Stimulated activated CD8-positive, alpha-beta memory T cell treated with anti-CD3 and anti-CD28 coated beads, Interleukin-4, amount 100 ng/mL, for 4 hours (primary cell): Measurements from ENCODE around the gene CCDC150.
"Not testable (repeated sequence)": the region's sequence is repeated elsewhere in the genome, so short reads cannot be mapped to it uniquely, and the experiment has no call there.

ENCODE experiments used
- DNase-seq, 2 donors: peaks; one replicate each; pipeline ENCODE4 v3.0.0-alpha.2; 2020; ENCODE audit warnings: low read depth in 2 of 2, low spot score in 1 of 2

Gene CCDC150

DNA sequence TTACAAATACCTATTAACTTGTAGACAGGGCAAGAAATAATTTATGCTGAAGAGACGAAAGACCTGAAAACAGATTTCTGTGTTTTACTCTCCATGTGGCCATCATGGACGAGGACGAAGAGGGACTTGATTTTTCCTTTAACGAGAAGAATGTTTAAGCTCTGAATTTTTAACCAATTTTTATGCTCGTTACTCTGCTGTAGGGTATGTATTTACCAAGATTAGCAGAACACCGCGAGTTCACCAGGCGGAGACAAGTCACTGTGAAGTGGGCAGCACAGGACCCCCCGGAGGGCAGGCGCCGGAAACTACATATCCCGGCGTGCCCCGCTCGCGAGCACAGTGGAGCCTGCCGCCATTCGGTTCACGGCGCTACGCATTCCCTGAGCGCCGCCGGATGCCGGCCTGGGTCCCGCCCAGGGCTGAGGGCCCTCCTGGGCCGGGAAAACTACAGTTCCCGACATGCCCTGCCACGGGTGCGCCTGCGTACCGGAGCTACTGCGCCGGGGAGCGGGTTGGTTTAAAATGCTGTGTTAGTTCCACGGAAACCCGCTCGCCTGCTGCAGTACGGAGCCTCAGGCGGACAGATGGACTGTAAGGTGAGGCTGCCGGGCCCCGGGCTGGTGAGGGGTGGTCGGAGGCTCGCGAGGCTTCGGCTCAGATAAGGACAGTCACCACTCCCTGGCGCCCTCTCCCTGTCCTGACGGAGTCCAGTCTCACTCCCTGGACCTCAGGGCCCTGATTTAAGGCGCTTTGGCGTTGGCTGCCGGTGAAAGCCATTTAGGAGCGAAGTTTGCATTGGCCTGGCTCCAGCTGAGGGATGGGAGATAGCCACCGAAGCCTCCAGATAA is at the start of gene CCDC150:
Gene CCDC150 (plus strand): TSS at position 536 of the 851 bp plus-strand sequence. CDS start 52 bp downstream, at position 588.
- DNase-seq, result peak; percentile 78 to 82

DNA sequence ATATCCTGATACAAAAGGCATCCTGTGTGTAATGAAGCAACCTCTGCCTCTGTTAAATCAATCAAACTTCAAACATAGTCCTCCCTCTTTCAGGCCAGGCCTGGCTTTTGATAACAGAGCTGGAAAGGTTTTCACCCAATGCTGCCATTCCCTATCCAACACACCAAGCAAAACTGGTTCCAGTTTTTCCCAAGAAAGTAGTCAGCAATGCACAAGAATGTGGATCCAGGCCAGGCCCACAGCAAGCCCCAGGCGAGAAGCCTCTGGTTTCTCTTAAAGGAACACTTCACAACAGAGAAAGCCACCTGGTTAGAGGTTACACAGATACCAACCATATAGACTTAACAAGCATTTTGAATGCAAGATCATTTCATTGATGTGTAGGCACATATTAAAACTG is 49.2 kb upstream of the CCDC150 start:
- DNase-seq, result no peak

DNA sequence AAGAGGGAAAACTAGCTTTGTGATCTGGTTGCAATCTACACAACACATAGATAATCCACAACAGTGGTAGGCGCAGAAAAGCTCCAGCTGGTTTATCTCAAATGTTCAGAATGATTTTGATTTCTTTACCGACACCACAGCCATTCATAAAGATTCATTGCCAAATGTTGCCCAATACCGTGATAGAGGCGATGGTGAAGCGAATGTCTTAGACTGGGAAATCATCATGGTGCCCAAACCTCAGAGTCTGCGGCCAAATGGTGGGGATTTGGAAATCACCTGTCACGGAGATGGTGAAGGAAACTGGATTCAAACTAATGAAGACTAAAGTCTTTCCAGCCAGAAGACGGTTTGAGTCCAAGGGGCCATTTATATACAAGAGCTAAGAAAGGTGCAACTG is 48.5 kb upstream of the CCDC150 start:
- DNase-seq, result no peak

DNA sequence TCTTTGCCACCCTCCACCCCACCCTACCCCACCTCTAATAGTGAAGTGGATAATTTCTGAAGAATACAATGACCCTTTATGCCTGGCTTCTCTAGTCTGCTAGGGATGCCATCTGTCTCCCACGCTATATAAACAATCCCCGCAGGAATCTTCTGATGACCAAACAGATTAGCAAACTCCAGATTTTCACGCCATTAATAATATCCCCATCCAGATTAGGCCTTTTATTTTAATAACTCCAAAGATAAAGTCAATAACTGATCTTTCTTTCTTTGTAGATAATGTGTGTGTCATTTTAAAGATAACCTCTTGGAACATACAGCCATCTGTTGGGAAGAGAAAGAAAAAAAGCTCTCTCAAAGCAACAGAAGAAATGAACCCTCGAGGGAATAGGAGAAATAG is 47.9 kb upstream of the CCDC150 start:
- DNase-seq, result no peak

DNA sequence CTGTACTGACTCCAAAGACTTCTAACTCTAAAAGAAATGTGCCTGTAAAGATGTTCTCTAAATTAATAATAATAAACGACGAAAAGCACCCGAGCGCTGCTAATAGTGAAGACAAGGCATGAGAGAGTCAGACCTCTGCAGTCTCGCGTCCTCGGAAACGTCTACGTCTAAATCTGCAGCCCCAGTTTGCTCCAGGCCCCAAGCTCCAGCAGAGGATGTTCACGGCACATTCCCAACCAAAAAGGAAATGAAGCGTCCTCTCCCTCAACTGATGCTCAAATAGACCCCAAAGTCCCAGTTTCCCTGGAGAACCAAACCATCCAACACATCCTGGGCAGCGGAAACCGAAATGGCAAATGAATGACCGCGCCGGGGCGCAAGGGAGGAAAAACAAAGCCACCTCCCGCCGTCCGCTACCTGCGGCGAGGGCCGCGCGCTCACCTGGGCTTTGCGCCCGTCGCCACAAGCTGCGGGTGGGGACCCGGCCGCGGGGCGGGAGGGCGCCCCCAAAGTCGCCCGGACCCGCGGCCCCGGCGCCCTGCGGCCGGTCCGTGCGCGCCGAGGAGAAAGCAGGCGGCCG is 47.1 kb upstream of the CCDC150 start:
- DNase-seq, result no peak

DNA sequence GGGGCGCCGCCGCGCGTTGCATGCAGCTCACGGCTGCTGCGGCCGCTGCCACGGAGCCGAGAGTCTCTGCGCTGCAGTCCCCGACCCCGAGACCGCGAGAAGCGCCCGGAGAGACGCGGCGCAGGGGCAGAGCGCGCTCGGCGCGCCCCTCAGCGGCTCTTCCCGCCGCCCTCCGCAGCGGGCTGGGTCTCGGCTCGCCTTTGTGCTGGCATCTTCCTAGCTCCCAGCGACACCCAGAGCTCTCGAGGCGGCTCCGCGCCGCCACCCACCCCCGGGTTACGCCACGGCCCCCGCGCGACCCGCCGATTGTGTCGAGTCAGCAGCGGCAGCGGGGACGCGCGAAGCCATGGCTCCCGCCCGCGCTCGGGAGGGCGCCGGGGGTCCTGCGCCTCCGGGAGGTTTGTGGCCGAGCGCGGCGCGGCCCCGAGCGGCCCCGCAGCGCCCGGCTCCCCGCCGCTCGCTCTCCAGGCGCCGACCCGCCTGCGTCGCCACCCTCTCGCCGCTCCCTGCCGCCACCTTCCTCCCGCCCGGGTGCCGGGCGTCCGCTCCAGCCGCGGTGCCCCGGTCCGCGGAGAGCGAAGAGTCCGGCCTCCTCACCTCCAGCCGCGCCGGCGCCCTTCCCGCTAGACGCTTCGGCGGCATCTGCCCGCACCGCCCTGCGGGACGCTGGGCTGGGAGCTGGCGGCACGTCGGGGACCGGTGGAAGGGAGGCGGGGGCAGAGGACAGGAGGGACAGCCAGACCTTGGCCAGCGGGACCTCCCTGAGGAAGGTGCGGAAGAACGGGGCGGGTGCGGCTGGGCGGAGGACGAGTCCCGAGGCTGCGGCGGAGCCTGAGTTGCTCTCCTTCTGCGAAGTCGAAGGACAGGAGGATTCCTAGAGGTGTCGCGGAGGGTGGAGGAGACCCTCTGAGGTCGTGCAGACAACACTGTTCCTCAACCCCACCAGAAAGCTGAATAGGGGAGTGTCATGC is 46.3 kb upstream of the CCDC150 start, which contains the start of gene HECW2:
Gene HECW2 (minus strand): TSS at position 644 of the 971 bp plus-strand sequence.
- DNase-seq, result no peak

DNA sequence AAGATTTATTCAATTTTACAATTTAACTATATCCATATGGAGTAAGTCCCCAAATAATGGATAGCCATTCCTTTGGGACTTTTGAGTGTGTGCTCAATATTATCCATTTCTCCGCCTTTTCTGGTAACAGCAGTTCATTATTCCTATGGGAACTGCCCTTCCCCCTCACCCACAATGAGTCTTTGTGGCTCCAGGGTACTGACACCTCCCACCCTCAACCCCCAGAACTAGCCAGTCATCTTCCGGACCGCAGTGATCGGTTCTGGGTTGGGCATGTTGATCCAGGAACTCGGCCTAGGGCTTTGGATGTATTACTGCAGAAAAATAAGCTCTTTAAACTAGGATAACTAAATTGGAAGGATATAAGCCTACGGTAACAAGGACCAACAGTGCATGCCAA is 45.4 kb upstream of the CCDC150 start:
- DNase-seq, result no peak

DNA sequence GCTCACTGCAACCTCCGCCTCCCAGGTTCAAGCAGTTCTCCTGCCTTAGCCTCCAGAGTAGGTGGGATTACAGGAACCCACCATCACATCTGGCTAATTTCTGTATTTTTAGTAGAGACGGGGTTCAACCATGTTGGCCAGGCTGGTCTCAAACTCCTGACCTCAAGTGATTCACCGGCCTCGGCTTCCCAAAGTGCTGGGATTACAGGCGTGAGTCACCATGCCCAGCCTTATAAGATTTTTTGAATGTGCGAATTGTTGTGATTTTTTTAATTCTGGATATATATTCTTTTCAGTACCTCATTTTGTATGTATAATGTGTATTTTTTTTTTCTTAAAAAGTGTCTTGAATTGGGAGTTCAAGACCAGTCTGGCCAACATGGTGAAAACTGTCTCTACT is 42.0 kb upstream of the CCDC150 start:
- DNase-seq, result no peak

DNA sequence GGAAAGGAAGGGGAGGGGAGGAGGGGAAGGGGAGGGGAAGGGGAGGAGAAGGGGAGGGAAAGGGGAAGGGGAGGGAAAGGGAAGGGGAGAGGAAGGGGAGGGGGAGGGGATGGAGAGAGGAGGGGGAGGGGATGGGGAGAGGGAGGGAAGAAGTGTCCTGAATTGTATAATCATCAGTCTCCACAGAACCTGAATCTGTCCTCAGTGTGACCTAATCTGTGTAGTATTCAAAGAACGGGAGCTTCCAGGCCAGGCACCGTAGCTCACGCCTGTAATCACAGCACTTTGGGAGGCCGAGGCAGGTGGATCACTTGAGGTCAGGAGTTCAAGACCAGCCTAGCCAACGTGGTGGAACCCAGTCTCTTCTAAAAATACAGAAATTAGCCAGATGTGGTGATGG is 41.1 kb upstream of the CCDC150 start:
- DNase-seq, result no peak

DNA sequence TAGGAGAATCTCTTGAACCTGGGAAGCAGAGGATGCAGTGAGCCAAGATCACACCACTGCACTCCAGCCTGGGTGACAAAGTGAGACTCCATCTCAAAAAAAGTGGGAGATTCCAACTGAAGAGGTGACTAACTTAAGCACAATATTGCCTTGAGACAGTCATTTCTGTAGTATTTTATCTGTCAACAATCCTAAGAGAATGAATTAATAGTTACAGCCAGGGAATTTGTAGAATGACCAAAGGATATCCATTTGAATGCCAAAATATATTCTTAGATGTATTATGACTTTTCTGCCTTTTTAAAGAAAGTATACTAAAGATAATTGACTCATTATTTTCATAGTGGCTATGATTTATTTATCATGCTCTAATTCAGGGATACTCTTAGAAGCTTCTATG is 40.7 kb upstream of the CCDC150 start:
- DNase-seq, result no peak

DNA sequence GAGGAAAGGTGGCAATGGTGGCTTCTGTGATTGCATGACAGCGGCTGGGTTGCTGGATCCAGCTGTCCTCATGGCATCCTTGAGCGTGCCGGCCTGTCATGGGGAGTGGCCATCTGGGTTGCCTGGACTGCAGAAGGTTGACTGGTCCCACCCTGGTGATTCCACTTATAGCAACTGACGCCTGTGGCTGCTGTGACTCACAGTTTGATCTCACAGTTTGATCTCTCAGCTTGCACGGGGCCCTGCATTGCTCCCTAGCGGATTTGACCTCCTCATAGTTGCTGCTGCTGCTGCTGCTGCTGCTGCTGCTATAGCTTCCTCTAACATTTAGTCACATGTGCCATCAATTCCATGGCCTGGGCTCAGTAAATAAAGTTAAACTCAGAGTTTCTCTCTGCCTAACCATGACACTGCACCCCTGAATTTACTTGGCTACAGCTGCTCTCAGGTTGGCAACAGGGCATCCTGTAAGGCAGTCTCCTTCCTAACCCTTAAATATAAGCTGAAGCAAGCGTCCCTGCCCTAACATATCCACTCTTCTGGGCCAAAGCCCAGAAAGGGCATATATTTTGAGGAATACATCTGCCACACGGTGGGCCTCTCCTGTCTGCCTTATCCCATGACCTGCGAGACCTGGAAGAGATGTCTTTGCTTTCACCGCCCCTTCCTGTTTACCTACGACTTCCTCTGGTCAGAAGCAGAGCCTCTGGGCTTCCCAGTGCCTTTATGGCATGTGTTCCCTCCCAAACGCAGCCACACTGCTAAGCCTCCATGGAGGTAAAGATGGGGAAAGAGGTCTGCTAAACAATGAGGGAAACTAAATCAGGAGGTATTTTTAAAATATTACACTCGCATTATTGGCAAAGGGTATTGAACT is 37.8 kb upstream of the CCDC150 start:
- DNase-seq, result no peak

DNA sequence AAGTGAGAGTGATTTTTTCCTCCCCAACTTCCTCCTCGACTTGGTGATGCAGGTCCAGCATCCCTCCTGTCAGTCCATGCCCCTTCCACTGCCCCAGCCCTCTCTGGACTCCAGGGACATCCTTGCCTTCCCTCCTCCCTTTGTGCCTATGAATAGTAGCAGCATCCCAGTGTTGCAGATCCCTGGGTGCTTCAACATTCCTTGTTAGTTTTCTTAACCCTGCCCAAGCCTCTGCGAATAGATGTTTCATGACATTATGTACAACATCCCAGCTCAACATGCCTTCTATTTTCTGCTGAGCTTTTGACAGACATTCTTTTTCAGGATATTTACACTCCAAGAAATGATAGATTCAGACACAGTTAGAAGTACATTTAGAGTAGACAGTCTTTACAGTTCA is 35.3 kb upstream of the CCDC150 start:
- DNase-seq, result no peak

DNA sequence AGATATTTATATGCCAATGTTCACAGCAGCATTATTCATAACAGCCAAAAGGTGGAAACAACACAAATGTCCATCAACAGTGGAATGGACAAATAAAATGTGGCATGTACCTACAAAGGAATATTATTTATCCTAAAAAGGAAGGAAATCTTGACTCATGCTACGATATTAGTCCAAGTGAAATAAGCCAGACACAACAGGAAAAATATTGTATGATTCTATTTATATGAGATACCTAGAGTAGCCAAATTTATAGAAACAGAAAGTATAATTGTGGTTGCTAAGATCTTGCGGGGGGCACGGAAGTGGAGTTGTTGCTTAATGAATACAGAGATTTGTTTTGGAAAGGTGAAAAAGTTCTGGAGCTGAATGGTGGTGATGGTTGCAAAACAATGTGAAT is 33.0 kb upstream of the CCDC150 start:
- no peak for DNase-seq

DNA sequence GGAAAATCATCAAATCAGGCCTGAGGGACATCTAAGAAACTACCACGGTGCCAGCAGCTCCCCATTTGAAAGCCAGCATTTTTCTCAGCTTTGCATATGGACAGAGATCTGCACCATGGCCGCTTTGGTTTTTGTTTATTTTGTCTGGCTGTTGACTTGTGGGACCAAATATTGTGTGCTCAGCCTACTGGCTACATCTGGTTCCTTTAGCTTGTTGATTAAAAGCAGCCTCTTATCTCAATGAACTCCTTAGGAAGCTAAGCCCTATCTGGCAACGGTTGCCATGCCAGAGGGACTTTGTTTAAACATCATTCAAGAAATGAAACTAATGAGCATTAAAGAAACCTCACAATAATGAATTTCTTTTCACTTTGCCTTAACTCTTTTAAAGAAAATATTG is 32.4 kb upstream of the CCDC150 start:
- DNase-seq, result no peak

DNA sequence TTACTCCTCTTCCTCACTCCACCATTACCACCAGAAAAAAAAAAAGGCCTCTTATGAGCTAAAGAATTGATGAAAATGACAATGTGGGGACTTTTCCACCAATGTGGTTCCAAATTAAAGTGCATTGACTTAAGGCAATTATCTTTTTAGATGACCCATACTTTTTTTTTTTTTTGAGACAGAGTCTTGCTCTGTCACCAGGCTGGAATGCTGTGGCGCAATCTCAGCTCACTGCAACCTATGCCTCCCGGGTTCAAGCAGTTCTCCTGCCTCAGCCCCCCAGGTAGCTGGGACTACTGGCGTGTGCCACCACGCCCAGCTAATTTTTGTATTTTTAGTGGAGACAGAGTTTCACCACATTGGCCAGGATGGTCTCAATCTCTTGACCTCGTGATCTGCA is 31.6 kb upstream of the CCDC150 start:
- not testable (repeated sequence) for DNase-seq

DNA sequence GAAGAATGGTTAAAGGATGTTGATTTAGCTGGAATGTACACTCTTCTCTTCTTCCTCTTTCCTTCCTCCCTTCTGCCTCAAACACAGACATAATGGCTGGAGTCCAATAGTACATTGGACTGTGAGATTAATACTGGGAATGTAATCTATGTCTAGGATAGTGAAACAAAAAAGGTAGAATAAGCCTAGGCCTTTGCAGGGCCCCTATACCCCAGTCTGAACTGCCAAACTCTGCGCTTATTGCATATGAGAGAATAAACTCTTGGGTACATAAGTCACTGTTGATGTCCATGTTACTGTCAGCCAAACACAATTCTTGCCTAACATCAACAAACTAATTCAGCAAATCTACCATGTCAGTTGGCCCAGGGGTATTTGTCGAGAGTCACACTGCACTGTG is 29.7 kb upstream of the CCDC150 start:
- DNase-seq, result no peak

DNA sequence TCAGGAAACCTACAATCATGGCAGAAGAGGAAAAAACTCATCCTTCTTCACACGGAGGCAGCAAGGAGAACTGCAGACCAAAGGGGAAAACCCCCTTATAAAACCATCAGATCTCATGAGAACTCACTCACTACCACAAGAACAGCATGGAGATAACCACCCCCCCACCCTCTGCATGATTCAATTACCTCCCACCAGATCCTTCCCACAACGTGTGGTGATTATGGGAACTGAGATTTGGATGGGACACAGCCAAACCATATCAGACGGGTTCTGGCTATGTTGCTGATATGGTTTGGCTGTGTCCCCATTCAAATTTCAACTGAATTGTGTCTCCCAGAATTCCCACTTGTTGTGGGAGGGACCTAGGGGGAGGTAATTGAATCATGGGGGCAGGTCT is 28.7 kb upstream of the CCDC150 start:
- no peak for DNase-seq

DNA sequence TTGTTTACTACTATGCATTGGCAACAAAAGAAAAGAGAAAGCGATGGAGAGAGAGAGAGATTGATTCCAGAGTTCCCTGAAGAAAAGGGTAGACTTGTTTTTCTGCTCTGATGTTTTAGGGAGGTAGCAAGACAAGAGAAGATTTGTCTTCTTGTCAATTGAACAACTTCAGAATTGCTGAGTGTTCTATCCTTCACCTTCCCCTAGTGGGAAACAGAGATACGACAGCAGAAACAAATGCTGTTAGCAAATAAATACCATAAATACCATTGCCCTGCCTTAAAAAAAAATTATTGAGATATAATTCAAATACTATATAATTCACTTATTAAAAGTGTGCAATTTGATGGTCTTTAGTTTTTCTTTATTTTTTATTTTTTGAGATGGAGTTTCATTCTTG is 26.2 kb upstream of the CCDC150 start:
- no peak for DNase-seq

DNA sequence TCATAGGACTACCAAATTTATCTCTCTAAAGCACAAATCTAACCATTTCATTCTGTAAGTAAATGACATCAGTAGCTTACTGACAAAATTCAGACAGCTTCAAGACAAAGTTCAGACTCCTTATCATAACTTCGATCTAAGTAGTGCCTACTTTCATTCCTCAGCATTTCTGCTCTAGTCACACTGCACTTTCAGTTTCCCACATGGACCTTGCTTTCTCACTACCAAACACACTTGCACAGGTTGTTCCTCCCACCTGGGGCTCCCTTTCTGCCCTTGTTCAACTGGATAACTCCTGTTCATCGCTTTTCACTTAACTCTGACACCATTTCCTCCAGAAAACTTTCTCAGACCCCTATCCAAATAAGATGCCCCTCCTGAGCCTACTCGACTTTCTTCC is 22.1 kb upstream of the CCDC150 start:
- DNase-seq, result no peak

DNA sequence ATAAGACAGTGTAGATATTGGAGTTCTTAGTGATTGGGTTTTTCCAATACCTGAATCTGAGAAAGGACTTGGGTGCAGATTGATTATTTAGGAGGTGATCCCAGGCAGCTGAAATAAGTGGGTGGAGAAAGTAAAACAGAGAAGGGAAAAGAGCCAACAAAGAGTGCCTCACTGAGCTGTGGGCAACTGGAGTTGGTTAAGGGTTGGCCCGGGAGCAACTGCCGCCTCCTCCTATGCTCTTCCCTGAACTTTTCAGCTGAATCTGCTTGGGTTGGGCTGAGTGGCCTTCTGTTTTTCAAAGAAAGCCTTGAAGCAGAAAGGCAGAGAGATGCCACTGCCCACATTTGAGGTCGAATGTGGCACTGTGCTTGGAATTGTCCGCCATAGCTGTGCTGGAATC is 20.9 kb upstream of the CCDC150 start:
- DNase-seq, result no peak

DNA sequence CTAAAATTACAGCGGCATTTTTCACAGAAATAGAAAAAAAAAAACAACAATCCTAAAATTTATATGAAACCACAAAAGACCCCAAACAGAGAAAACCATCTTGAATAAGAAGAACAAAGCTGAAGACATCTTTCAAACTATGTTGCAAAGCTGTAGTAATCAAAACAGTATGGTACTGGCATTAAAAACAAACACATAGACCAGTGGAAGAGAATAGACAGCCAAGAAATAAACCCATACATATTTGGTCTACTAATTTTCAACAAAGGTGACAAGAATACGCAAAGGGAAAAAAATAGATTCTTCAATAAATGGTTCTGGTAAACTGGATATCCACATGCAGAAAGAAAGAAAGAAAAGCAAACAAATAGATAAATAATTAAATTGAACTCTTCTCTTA is 9.0 kb upstream of the CCDC150 start:
- no peak for DNase-seq
